Anterior cingulate cortex (tissue), 58 donors: ENCODE data around the gene GRIN1.

Experiments used
- DNase-seq, 58 donors: peaks; one replicate each; lab custom pipeline; 2025; lab: John Stamatoyannopoulos, UW

Gene GRIN1

DNA sequence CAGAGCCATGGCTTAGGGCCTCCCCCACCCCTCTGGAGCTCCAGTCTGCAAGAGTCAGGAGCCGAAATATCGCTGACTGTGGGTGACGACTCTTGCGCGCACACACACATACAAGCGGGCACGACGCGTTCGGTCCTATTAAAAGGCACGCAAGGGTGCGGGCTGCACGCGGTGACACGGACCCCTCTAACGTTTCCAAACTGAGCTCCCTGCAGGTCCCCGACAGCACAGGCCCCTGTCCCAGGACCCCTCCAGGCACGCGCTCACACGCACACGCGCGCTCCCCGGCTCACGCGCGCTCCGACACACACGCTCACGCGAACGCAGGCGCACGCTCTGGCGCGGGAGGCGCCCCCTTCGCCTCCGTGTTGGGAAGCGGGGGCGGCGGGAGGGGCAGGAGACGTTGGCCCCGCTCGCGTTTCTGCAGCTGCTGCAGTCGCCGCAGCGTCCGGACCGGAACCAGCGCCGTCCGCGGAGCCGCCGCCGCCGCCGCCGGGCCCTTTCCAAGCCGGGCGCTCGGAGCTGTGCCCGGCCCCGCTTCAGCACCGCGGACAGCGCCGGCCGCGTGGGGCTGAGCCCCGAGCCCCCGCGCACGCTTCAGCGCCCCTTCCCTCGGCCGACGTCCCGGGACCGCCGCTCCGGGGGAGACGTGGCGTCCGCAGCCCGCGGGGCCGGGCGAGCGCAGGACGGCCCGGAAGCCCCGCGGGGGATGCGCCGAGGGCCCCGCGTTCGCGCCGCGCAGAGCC is at the start of gene GRIN1:
Gene GRIN1, plus strand, starts transcription at position 433 of the 746 bp plus-strand sequence. CDS start 333 bp downstream, outside the sequence.
- peak in 30 of 58 donors; percentile 26 to 84 (median 62) for DNase-seq

DNA sequence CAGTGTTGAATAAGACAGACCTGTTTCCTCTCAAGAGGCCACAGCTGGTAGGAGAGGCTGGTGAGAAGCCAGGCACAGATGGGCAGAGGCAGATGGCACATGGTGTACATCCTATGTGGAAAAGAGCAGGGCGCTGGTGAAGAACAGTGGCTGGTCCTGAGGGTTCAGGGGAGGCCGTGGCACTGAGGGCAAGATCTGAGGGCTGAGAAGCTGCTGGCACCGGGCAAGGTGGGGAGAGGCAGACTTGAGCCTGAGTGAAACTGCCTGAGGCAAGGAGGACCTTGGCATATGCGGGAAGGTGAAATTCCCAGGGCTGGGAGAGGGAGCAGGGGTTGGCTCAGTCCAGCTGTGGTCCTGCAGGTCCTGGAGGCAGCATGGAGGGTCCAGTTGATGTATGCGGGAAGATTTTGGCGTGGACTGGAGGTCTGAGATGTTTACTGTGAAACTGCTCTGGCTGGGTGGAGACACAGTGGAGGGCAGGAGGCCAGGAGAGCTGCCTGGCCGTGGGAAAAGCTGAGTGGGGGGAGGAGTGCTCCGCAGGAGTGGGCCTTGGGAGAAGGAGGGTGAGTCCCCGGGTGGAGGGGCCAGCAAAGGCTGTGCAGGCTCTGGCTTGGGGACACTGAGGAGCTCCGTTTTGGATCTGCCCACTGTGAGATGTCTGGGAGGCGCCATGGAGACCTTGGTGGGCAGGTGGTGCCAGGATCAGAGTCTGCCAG is 49.6 kb upstream of the GRIN1 start:
- no peak for DNase-seq

DNA sequence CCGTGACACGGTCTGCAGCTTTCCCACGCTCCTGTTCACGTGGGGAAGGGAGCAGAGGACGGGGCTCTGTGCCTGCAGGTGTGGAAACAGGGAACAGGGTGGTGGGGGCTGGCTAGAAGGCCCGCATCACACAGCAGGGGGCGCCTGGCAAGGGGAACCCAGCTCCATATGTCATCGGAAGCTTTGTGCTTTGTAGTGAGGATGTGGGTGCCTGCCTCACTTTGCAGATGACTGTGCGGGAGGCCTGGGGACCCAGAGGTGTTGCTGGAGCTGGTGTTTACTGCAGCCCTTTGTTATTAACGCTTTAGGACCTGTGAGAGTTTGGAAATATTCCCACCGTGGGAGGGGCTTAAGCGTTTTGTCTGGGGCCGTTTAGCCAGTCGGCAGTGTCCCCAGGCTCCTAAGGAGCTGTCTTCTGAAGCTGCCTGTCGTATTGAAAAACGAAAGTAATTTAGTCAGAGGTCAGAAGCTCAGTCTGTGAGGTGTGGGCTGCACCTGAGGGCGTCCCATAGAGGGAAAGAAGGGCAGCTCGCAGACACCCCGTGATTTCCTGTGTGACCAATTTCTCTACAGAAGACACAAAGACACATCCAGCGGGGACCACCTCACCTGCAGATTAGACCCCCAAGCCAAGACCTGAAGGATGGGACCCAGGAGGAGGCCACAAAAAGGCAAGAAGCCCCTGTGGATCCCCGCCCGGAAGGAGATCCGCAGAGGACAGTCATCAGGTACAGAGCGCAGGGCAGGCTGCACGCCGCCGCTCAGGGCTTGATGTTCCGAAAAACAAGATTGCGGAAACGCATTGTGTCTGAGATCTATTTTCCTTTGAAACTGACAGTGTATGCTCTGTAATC is 43.1 kb upstream of the GRIN1 start:
- DNase-seq: no peak

DNA sequence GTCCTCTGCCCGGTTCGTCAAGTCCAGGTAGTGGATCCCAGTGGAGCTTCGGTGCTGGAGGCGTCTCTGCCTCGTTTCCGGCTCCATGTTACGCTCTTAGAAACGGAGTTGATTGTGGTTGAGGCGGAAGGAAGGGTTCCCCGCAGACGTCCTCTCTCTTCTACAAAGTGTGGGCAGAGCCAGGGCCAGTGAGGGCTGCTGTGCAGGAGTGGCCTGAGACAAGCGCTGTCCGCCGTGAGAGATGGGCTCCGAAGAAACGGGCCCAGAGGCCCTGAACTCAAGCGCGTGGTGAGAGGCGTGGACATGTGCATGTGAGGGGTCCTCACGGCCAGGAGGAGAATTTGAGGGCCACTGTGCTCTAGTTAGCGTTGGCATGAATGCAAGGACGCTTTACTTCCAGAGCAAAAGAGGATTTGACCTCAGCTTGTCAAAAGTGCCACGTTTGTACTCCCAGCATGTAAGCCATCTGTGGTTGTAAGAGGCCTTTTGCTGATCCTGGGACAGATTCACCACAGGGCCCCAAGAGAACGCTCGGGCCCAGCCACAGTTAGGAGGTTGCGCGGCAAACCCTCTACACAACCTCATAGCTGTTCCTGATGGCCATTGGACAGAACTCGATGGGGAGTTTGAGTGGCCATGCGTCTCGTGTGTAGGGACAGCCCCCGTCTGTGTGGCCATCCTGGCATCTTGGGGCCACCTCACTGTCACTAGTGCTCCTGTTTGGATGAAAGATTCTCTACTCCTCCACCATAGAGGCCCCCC is 42.0 kb upstream of the GRIN1 start:
- DNase-seq: no peak

DNA sequence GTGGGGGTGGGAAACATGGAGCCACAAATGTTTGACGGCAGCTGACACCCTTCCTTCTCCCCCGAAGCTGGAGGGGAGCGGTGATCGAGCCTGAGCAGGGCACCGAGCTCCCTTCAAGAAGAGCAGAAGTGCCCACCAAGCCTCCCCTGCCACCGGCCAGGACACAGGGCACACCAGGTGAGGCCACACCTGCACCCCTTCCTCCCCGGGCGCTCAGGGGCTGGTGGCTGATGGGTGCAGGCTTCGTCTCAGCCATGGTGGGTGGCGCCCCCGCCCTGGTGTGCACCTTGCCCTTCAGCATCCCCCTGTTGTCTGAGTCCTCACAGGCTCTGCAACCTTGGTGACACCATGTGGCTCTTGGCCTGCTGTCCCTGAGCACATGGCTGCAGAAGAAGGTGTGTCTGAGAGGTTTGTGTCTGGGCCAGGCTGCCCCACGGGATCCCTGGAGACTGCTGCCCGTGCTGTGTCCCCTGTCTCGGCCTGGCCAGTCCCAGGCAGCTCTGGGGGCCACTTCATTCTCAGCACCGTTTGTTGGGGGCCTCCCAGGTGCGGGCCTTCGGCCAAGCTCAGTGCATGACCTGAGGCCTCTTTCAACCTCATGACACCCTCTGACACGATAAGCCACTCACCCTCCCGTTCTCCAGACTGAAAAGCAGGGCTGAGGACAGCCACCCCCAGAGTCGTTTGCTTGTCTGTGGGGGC is 41.0 kb upstream of the GRIN1 start:
- DNase-seq: no peak

DNA sequence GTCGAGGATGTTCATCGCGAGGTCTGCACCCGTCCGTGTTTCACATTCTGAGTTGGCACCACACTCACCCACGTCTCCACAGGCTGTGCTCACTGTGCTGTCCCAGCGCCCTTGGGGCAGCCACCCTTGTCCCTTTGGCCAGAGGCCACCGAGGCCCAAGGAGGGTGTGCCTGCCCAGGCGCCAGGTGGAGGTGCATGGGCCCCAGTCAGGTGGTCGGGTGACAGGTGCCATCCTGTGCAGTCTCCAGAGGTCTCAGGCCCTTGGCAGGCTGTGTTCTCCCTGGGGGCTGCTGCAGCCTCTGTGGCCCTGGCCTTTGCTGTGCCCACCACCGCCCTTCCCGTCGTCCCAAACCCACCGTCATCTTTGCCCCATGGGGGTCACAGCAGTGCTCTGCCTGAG is 39.7 kb upstream of the GRIN1 start:
- DNase-seq: no peak

DNA sequence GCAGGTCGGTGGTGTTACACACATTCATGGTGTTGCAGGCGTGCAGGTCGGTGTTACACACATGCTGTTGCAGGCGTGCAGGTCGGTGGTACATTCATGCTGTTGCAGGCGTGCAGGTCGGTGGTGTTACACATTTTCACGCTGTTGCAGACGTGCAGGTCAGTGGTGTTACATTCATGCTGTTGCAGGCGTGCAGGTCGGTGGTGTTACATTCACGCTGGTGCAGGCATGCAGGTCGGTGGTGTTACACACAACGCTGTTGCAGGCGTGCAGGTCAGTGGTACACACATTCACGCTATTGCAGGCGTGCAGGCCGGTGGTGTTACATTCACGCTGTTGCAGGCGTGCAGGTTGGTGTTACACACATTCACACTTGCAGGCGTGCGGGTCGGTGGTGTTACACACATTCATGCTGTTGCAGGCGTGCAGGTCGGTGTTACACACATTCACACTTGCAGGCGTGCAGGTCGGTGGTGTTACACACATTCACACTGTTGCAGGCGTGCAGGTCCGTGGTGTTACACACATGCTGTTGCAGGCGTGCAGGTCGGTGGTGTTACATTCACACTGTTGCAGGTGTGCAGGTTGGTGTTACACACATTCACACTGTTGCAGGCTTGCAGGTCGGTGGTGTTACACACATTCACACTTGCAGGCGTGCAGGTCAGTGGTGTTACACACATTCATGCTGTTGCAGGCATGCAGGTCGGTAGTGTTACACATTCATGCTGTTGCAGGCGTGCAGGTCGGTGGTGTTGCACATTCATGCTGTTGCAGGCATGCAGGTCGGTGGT is 35.6 kb upstream of the GRIN1 start:
- DNase-seq: no peak

DNA sequence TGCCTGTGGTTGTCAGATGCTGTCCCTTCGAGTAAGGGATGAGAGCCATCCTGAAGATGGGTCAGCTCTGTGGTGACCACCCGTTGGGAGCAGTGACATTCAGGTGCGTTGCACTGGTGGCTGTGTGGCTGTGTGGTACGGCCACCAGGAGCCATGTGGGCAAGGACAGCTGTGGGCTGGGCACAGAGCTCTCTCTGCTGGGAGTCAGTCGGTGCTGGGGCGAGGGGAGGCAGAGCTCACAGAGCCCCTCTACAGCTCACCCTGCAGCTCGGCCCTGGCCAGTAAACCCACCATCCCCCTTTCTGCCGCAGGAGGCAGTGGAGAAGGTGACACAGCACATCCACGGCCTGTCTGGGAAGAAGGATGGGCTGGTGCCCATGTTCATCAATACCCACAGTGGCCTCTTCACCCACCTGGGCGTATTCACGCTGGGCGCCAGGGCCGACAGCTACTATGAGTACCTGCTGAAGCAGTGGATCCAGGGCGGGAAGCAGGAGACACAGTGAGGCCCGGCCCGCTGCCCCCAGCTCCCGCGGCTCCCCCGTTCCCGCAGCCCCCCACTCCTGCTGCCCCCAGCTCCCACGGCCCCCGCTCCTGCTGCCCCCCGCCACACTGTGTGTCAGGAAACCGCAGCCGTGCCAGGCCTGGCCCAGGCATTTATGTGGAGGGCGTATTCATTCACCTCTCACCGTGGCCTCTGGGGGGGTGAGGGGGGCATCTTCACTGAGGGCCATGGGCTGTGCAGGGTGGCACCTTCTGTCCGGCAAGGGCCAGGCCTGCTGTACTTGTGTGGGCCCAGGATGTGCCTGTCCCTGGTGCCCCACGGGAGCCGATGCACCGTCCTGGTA is 32.9 kb upstream of the GRIN1 start:
- no peak for DNase-seq

DNA sequence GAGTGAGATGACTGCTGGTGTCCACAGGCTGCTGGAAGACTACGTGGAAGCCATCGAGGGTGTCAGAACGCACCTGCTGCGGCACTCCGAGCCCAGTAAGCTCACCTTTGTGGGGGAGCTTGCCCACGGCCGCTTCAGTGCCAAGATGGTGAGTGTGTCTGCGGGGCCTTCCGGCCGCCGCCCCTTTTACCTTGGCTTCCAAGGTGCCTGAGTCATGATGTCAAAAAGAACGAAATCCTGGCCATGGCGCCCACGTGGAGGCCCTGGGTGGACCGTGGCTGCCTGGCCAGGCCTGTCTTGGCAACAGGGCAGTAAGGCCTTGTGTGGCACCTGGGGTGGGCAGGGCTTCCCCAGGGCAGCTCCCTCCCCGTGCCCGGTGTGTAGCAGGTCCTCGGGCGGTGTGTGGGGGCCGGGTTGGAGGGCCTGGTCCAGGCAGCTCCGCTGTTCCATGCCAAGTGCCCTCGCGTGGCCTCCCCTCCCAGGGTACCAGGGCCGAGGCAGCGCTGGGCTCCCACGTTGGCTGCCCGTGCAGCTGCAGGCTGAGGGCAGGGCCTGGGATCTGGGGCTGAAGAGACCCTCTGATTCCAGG is 32.2 kb upstream of the GRIN1 start:
- no peak for DNase-seq

DNA sequence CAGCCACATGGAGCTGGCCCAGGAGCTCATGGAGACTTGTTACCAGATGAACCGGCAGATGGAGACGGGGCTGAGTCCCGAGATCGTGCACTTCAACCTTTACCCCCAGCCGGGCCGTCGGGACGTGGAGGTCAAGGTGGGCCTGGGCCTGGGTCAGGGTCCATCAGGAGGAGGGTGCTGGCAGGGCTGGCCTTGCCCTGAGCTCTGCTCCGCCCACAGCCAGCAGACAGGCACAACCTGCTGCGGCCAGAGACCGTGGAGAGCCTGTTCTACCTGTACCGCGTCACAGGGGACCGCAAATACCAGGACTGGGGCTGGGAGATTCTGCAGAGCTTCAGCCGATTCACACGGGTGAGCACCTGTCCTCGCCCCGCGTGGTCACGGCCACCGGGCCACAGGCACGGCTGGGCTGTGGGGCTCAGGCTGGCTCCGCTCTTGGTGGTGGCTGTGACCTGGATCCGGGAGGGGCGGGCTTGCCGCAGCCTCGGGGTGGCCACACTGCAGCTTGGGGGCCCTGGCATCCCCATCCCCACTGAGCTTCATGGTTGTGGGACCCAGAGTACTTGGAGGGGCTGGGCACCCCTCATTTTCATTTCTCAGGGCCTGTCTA is 31.5 kb upstream of the GRIN1 start:
- no peak for DNase-seq

DNA sequence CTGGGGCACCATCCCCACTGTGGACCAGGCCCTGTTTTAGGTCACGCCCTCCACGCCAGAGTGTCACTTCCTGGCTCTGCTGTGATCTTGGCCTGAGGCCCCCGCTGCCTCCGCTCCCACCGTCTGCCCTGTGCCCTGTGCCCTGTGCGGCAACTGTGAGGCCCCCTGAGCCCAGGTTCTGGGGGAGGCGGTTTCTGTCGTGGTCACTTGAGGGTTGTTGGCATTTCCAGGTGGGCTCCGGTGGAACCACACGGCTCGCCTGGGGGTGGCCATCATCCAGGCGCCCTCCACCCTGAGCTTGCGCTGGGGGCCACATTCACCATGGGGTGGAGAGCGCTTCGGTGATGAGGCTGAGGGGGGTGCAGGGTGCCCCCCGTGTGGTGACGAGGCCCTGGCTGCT is 31.0 kb upstream of the GRIN1 start:
- DNase-seq: no peak

DNA sequence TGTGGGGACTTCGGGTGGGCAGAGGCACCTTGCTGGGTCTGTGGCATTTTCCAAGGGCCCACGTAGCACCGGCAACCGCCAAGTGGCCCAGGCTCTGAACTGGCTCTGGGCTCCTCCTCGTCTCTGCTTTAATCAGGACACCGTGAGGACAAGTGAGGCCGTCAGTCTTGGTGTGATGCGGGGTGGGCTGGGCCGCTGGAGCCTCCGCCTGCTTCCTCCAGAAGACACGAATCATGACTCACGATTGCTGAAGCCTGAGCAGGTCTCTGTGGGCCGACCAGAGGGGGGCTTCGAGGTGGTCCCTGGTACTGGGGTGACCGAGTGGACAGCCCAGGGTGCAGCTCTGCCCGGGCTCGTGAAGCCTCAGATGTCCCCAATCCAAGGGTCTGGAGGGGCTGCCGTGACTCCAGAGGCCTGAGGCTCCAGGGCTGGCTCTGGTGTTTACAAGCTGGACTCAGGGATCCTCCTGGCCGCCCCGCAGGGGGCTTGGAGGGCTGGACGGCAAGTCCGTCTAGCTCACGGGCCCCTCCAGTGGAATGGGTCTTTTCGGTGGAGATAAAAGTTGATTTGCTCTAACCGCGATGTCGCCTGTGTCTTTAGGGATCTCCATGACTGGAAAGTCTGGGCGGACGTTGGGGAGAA is 30.2 kb upstream of the GRIN1 start:
- DNase-seq: peak in 5 of 58 donors; percentile 12 to 24 (median 20)

DNA sequence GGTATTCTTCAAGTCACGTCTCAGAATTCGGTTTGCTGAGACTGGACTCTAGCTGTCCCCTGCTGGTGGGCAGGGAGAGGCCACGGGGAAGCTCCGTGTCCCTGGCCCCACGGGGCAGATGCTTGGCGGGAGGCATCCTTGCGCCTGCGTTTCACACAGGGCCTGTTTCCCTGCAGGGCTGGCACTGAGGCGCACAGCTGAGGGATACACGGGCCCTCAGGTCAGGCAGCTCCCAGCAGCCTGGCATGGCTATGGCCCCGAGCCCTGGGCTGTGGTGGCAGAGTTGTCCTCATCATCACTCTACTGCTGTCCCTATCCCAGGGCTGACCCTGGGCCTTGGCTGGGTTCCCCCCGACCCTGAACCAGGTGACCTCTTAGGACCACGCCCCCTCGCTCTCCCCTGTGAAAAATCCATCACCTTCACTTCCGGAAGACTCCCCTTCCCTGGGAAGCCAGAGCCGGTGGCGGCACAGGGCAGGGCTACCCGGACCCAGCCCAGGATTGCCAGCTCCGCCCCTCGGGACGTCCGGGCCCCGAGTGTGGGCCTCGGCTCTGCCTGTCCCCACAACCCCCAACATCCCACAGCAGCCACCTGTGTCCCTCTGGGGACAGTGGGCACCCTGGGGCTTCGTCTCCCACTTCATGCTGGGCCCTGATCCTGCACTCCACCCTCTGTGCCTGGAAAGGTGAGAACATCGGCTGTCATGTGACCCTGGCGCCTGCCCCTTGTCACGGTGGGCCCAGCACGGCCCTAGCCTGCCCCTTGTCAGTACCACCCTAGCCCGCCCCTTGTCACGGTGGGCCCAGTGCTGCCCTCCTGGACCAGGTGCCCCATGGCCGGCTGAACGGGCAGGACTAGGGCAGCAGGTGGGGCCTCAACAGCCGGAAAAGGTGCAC is 29.5 kb upstream of the GRIN1 start:
- no peak for DNase-seq

DNA sequence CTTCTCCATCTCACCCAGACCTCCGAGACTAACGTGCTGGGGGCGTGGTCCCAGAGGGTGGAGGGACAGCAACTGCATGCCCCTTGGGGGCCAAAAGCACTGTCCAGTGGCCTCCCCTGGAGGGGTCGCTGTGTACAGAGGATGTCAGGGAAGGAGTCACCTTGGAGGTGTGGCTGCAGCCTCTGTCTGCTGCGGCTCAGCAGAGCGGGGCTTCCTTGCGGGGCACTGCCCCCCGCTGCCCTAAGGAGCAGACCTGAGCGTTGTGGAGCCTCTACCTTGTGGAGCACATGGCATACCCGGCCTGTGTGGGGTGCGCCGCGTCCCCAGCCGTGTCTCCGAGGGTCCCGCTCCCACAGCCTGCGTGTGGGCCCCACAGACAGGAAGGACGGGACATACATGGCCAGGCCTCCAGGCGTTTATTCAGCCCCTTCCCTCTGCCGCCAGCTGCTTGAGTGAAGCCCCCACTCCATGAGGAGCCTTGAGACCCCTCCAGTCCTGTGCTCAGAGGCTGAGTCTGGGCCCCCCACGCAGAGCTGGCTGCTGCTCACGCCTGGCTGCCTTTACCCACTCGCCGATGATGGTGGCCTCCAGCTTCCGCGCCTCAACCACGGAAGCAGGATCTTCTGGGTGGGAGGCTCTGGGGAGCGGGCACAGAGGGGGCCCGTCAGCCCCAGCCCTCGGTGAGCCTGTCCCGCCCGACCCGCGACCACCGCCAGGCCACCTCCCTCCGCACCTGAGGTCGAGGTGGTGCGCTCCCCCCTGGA is 28.6 kb upstream of the GRIN1 start:
- no peak for DNase-seq
